PC-9 (cell line): ENCODE measurements around the gene KIFAP3.

ENCODE experiments used
- CTCF ChIP-seq: fragments of 200-600 bp; sonication (generic); conservative IDR thresholded peaks from 2 replicates; pipeline ENCODE4 v1.6.1; 2017; ENCODE audit warnings: mixed run types, antibody characterized with exemption, mild to moderate bottlenecking, moderate library complexity
- EZH2 ChIP-seq: fragments of 200-600 bp; sonication (generic); IDR thresholded peaks from 2 replicates; pipeline ENCODE4 v1.8.0; 2017; ENCODE audit warnings: antibody characterized with exemption, low read depth

GRCh38 chr1:169921080-169921479, 153.4 kb downstream of the KIFAP3 start:
- TF ChIP-seq CTCF: no peak
- no peak for TF ChIP-seq EZH2
